H4 (cell line): ENCODE measurements around the gene TPTE. TPM values are rescaled to one million over a fixed set of nuclear protein-coding genes. Genes with fewer than 3 reads are reported as not detected.
A peak's percentile ranks its signal among the peaks of the same experiment; 100 is the strongest.
"Not testable (repeated sequence)": the region's sequence is repeated elsewhere in the genome, so short reads cannot be mapped to it uniquely, and the experiment has no call there.

Source experiments
- DNase-seq: peaks from one replicate; pipeline ENCODE4 v3.0.0-alpha.2; 2015; ENCODE audit warnings: low spot score
- total RNA-seq: library from RNA; depleted of rRNA; stranded (reverse); fragments of >200 nt; shearing (Covaris generic); gene quantifications from 2 replicates; pipeline ENCODE4 v1.2.3, GENCODE V29; 2014; rRNA removed

The TPTE gene
- total RNA-seq = 3.7 and 4.5 TPM in 2 replicates

GRCh38 chr21:10521091-10521598 lies at the start of gene TPTE:
Gene TPTE (plus strand): TSS chr21:10521583. CDS start chr21:10538724, 17,141 bp downstream.
- no peak for DNase-seq

GRCh38 chr21:10471999-10472398 lies 49.4 kb upstream of the TPTE start:
- DNase-seq = not testable (repeated sequence)

GRCh38 chr21:10477794-10478193 lies 43.6 kb upstream of the TPTE start:
- not testable (repeated sequence) for DNase-seq

- not testable (repeated sequence) for DNase-seq
Measured at GRCh38 chr21:10479875-10480274, 41.5 kb upstream of the TPTE start.

- not testable (repeated sequence) for DNase-seq
Measured at GRCh38 chr21:10484864-10485263, 36.5 kb upstream of the TPTE start.

GRCh38 chr21:10490453-10490852 lies 30.9 kb upstream of the TPTE start:
- DNase-seq = not testable (repeated sequence)

GRCh38 chr21:10511116-10511515 lies 10.3 kb upstream of the TPTE start:
- no peak for DNase-seq

- not testable (repeated sequence) for DNase-seq
Measured at GRCh38 chr21:10516889-10517288, 4.5 kb upstream of the TPTE start.

GRCh38 chr21:10517904-10518303 lies 3.5 kb upstream of the TPTE start:
- not testable (repeated sequence) for DNase-seq

- not testable (repeated sequence) for DNase-seq
Measured at GRCh38 chr21:10521835-10522500, 585 bp downstream of the TPTE start.

GRCh38 chr21:10539956-10540355 lies 18.6 kb downstream of the TPTE start:
- DNase-seq = no peak

GRCh38 chr21:10544376-10544775 lies 23.0 kb downstream of the TPTE start:
- DNase-seq = not testable (repeated sequence)

GRCh38 chr21:10547868-10548267 lies 26.5 kb downstream of the TPTE start:
- not testable (repeated sequence) for DNase-seq

- not testable (repeated sequence) for DNase-seq
Measured at GRCh38 chr21:10548331-10548954, 27.1 kb downstream of the TPTE start.

GRCh38 chr21:10570803-10571202 lies 49.4 kb downstream of the TPTE start:
- DNase-seq = not testable (repeated sequence)

- DNase-seq = not testable (repeated sequence)
Measured at GRCh38 chr21:10574531-10575310, 53.3 kb downstream of the TPTE start.

GRCh38 chr21:10575311-10575667 lies 53.9 kb downstream of the TPTE start:
- no peak for DNase-seq

GRCh38 chr21:10578910-10579309 lies 57.5 kb downstream of the TPTE start:
- not testable (repeated sequence) for DNase-seq

GRCh38 chr21:10589115-10589514 lies 67.7 kb downstream of the TPTE start:
- DNase-seq = not testable (repeated sequence)

- not testable (repeated sequence) for DNase-seq
Measured at GRCh38 chr21:10607074-10607473, 85.7 kb downstream of the TPTE start.

GRCh38 chr21:10614285-10614684 lies 92.9 kb downstream of the TPTE start:
- DNase-seq = not testable (repeated sequence)

- peak; percentile 9 for DNase-seq
Measured at GRCh38 chr21:10616061-10616460, 94.7 kb downstream of the TPTE start.
